GM19351 (cell line): ENCODE measurements around the gene CADM2.
"Not testable (repeated sequence)": the region's sequence is repeated elsewhere in the genome, so short reads cannot be mapped to it uniquely, and the experiment has no call there.

Experiments used
- ATAC-seq: cut with Tn5 transposase; IDR thresholded peaks from one replicate; pipeline ENCODE4 v1.9.1; 2021; ENCODE audit warnings: mild to moderate bottlenecking, moderate library complexity; ENCODE audit not compliant: unreplicated experiment

Gene CADM2

GRCh38 chr3:85877631-85878030 lies 918.8 kb downstream of the CADM2 start:
- no peak for ATAC-seq

GRCh38 chr3:85881833-85882393 lies 923.1 kb downstream of the CADM2 start:
- no peak for ATAC-seq

DNA sequence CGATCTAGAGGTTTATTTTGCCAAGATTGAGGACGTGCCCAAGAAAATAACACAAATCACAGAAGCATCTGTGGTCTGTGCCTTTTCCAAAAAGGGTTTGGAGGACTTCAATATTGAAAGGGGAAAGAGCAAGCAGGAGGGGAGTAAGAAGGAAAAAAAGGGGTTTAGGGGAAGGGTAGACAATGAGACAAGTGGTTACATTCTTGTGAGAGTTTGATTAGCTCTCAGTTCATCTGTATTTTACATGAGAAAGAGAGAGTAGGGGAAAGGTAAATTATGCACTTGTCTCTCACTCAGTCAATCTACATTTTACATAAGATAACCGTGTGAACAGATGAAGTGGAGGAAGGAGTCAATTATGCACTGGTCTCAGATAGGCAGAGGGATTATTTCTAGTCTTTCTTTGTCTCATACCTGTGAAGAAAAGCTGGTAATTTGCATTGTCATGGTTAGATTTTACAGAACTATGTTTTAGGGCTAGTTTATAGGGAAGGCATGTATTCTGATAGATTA lies 931.3 kb downstream of the CADM2 start:
- ATAC-seq, result no peak

DNA sequence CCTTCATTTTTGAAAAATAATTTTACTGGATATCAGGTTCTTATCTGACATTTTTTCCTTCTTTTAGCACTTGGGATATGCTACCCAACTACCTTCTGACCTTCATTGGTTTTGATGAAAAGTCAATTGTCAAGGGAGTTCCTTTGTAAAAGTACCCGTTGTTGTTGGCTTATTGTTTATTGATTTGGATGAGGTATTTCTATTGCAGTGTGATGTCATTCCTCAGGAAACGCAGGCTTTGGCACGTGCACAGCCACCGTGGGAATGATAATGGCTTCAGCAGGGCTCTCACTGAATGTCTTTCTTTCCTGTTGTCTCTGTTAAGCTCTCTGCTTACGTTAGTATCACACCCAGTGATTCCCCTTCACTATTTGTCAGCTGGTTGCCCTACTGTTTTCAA lies 944.6 kb downstream of the CADM2 start:
- no peak for ATAC-seq

DNA sequence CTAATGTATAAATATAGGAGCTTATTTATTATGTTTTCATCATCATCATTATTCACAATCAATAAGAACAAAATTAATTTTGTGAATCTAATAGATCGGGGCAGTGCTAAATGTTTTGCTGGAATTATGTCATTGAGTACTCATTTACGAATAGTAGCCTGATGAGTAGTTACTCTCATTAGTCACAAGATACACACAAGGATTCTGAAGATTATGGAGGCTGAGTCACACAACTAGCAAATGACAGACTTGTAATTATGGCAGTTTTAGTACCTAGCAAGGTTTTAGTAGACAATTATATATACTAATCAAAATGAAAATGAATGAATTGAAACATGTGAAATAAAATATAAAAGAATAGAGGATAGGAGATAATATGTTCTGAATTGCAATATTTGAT lies 954.2 kb downstream of the CADM2 start:
- ATAC-seq, result no peak

- no peak for ATAC-seq
Measured at GRCh38 chr3:85922374-85922773, 963.6 kb downstream of the CADM2 start.

DNA sequence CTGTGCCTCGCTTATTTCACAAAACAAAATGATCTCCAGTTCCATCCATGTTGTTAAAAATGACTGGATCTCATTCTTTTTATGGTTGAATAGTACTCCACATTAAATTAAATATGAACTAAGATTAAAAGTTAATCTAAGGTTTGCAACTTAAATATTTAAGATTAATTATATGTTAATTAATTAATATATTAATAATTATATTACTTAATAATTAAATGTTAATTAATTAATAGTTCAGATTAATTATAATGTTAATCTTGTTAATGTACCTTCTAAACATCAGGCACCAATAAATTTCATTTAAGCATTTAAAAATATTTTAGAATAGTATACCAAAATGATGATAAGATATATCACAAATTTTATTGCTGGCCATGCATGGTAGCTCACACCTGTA lies 971.9 kb downstream of the CADM2 start:
- no peak for ATAC-seq

- ATAC-seq, result no peak
Measured at GRCh38 chr3:85933326-85933725, 974.5 kb downstream of the CADM2 start.

GRCh38 chr3:85935171-85935570 lies 976.4 kb downstream of the CADM2 start:
- no peak for ATAC-seq

DNA sequence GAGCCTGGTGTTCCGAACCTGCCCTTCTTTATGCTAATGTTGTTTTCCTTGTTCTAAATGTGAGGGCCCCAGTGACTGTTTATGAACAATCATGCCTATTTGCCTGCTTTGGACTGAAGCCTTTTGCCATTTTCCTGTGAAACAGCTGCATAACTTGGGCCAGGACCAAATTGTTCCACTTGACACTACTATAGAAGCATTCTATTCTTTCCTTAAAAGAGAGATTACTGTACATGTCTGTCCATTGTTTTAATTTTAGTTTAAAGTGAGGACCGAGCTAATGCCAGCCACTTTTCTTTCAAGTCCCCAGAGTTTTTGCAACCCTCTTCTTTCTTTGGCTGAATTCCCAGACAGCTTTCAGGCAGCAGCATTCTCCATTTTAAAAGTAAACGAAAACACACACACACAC lies 980.3 kb downstream of the CADM2 start:
- no peak for ATAC-seq

GRCh38 chr3:85950435-85950834 lies 991.6 kb downstream of the CADM2 start:
- ATAC-seq, result no peak

DNA sequence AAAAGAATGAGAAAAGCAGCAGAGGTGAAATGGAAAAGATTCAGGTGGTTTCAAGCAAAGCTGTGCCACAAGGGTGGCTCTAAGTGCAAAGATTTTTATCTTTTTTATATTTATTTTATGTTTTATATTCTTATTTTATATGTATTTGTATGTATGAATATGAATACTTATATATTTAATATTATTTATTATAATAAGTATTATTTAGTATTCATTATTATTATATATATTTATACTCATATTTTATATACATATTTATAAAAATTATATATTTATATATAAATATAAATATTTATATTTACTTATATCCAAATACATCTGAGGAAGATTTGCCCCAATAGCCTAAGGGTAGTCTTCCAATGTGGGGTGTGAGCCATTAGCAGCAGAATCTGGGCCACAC lies 1002.0 kb downstream of the CADM2 start:
- ATAC-seq, result no peak

DNA sequence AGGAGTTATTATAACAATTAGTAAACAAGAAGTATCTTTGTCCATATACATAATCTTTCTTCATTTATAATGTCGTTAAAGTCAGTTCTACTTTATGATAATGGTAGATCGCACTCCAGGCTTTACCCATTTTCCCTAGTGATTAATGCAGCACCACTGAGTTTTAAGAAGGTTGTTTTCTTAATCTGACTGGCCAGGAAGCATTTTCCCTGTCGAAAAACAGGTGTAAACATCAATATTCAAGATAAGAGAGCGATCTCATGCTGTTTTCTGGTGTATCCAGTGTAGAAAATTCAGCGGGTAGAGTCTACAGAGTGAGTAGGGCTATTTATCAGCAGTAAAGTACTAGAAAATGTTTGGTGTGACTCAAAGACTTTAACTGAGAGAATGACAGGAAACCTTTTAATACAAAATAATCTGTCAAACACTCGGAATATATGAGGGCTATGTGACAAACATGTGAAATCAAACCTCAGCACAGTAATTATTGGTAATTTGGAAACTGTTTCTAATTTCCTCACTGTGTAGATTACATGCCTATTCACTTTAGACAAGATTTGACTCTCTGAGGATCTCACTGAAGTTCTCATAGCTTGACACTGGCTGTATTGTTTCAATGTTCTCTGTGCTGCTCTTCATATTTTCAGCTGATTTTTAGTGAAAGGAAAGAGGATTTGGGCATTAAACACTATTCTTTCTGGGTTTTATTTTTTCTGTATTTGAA lies 1019.0 kb downstream of the CADM2 start:
- ATAC-seq, result no peak

GRCh38 chr3:85979034-85979433 lies 1020.2 kb downstream of the CADM2 start:
- ATAC-seq, result no peak

DNA sequence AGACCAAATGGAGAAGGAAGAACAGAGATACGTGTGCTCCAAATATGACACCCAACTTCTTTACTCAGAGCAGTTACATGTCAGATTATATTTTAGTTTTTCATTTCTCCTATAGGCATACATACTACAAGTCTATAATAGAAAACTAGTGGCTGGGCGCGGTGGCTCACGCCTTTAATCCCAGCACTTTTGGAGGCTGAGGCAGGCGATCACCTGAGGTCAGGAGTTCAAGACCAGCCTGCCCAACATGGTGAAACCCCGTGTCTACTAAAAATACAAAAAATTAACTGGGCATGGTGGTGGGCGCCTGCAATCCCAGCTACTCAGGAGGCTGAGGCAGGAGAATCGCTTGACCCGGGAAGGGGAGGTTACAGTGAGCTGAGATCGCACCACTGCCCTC lies 1030.8 kb downstream of the CADM2 start:
- not testable (repeated sequence) for ATAC-seq

DNA sequence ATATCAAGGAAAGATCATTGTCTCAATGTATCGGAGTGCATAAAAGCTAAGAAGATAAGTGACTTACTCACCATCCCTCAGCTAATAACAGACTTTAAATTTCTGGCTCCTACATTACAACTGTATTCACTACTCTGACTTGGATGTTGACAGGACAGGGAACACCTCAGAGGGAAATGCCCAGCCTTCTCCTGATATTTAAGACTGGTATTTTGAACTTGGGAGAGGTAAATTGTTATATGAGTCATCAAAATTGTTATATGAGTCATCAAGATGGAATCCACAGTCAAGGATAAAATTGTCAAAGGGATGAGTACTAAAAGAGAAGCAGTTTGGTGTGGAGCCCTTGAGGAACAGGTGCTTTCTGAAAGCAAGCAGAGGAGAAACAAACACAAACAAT lies 1070.8 kb downstream of the CADM2 start:
- ATAC-seq, result no peak

- no peak for ATAC-seq
Measured at GRCh38 chr3:86037916-86038315, 1079.1 kb downstream of the CADM2 start.

DNA sequence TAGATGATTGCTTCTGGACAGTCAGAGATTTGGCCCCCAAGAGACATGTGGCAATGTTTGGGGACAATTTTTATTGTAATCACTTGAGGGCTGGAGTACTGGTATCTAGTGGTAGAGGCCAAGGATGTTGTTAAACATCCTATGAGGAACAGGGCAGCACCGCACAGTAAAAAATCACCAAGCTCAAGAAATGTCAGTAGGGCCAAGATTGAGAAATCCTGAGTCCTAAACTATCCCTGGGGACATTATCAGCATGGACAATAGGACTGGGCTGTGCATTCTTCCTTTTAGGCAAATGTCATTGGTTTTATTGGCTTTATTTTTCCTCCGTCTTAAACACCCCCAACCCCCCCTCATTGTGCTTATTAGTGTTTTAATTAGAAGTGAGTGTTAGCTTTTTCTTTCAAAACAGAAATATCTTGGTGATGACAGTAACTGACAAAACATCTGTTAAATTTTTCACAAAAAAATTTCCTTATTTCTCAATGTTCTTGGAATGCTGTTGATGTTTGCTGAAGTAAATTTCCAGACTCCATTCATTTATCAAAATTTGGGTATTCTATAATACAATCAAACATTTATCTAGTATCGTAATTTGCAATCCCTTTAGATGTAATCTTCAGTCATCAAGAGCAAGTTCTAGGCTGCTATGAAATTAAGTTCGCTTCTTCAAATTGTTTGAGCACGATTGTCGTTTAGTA lies 1087.8 kb downstream of the CADM2 start:
- no peak for ATAC-seq

- ATAC-seq, result no peak
Measured at GRCh38 chr3:86047161-86047560, 1088.4 kb downstream of the CADM2 start.

DNA sequence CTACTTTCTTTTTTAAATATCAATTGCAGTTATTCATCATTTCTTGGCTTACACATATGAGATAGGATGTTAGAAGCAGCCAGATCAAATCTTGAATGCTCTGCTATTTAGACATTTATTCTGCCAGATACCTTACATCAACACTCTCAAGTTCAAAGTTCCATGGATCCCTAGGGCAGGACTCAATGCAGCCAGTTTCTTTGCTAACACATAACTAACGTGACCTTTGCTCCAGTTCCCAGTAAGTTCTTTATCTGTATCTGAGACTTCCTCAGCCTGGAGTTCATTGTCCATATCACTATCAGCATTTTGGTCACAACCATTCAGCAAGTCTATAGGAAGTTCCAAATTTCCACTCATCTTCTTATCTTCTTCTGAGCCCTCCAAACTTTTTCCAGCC lies 1092.3 kb downstream of the CADM2 start:
- ATAC-seq, result no peak

- no peak for ATAC-seq
Measured at GRCh38 chr3:86056032-86056431, 1097.2 kb downstream of the CADM2 start.

DNA sequence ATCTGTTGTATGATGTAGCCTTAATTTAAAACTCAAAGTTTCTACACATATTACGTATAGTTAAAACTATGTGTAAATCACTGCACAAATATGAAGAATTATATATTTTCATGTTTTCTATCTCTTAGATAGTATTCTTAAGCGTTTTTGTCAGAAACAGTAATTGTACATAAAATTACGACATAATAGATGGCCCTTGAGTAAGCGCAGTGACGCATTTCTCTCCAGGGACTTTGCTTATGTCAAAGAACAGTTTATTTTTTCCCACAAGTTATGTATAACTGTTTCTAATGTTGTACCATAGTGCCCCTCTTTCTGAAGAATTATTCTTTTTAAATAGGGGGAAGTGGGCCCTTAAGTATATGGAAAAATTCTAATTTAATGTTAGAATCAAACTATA lies 1098.2 kb downstream of the CADM2 start:
- no peak for ATAC-seq
